ENCODE data around the gene GDE1. TPM values are rescaled to one million over a fixed set of nuclear protein-coding genes. Genes with fewer than 3 reads are reported as not detected.
A peak's percentile ranks its signal among the peaks of the same experiment; 100 is the strongest.

The GDE1 gene
- total and polyA plus RNA-seq, 9 of the 15 experiments (the other 6 are each of a cell fraction or from before 2014, with no cell fraction given): 18.8 to 40.5 (median 22.3) TPM

- TF ChIP-seq ZNF551 (CRISPR knock-in tag; IDR thresholded peaks at IDR 0.05) (no peak), COPS2 (conservative IDR thresholded peaks at IDR 0.05) (no peak), FUS (optimal IDR thresholded peaks at IDR 0.05; ENCODE audit: low read depth, low read length) (no peak), ZNF76 (CRISPR knock-in tag; IDR thresholded peaks at IDR 0.05; ENCODE audit: borderline replicate concordance) (no peak), SIN3A (IDR thresholded peaks at IDR 0.05; ENCODE audit: borderline replicate concordance in 2 of 2, control insufficient read depth in 1 of 2, low read depth in 2 of 2, low read length in 2 of 2) (no peak), E4F1 (CRISPR knock-in tag; IDR thresholded peaks at IDR 0.05; ENCODE audit: borderline replicate concordance) (no peak), STAT6 (CRISPR knock-in tag; IDR thresholded peaks at IDR 0.05) (no peak), CUX1 (CRISPR knock-in tag; IDR thresholded peaks at IDR 0.05) (no peak), OTX1 (CRISPR knock-in tag; IDR thresholded peaks at IDR 0.05) (no peak), ZNF766 (CRISPR knock-in tag; conservative IDR thresholded peaks at IDR 0.05) (peak; percentile 73), ZNF77 (CRISPR knock-in tag; IDR thresholded peaks at IDR 0.05) (no peak), CBX1 (IDR thresholded peaks at IDR 0.05; ENCODE audit: low read depth) (no peak), ZNF511 (CRISPR knock-in tag; IDR thresholded peaks at IDR 0.05) (no peak), ZNF431 (CRISPR knock-in tag; IDR thresholded peaks at IDR 0.05) (no peak), NCOA4 (IDR thresholded peaks at IDR 0.05; ENCODE audit: partially characterized antibody) (no peak)
Observed at GRCh38 chr16:19520861-19521331, 1.0 kb downstream of the GDE1 start (continued).
